T-cell (primary cell): ENCODE results near the gene DOK1. TPM values are rescaled to one million over a fixed set of nuclear protein-coding genes. Genes with fewer than 3 reads are reported as not detected.

Experiments used
- ATAC-seq, 4 experiments: fragments of 200-7000 bp in 3 of 4; fragments of 150-1000 bp in 1 of 4; cut with Tn5 transposase; replicated peaks in 1 of 4; 1 replicate in 3 of 4; 2 replicates in 1 of 4; pipeline ENCODE4 v1.10.0; 2021; ENCODE audit warnings: moderate library complexity in 3 of 4, mild to moderate bottlenecking in 2 of 4, moderate number of reproducible peaks in 1 of 4
- CTCF ChIA-PET, 2 donors: fragments of 300-600 bp; sonication (Branson Sonifier 250); formaldehyde crosslinking; loops; one replicate each; lab custom pipeline; 2022; ENCODE audit warnings: antibody characterized with exemption in 2 of 2; lab: Charles Lee
- POLR2A ChIA-PET, 2 donors: fragments of 300-600 bp; sonication (Branson Sonifier 250); formaldehyde crosslinking; loops; one replicate each; lab custom pipeline; 2022; ENCODE audit warnings: antibody characterized with exemption in 2 of 2; lab: Charles Lee
- DNase-seq, 35 experiments: peaks; one replicate each; pipeline versions ENCODE4 v3.0.0 to v3.0.0-alpha.2; 2013 to 2023
- H3K27ac ChIP-seq: one replicate; pipeline ENCODE4 v1.5.1; 2013; ENCODE audit warnings: low read length
- H3K27me3 ChIP-seq, 2 experiments: replicated peaks in 1 of 2; 1 replicate in 1 of 2; 2 replicates in 1 of 2; pipeline versions ENCODE4 v1.6.1 to v1.7.0; 2013; ENCODE audit warnings: low read length in 1 of 2, mixed read lengths in 1 of 2; ENCODE audit not compliant: control insufficient read depth in 2 of 2, insufficient read depth in 2 of 2; ENCODE audit errors: extremely low read depth in 1 of 2
- H3K36me3 ChIP-seq, 2 donors: 1 replicate in 1 of 2; 2 replicates in 1 of 2; pipeline versions ENCODE4 v1.6.1 to v1.7.0; 2013; ENCODE audit warnings: low read length in 1 of 2; ENCODE audit not compliant: control insufficient read depth in 2 of 2, insufficient read depth in 1 of 2; ENCODE audit errors: extremely low read depth in 1 of 2
- H3K4me1 ChIP-seq, 2 experiments: 1 replicate in 1 of 2; 2 replicates in 1 of 2; pipeline versions ENCODE4 v1.6.1 to v1.7.0; 2013; ENCODE audit warnings: low read length in 2 of 2, mixed read lengths in 1 of 2; ENCODE audit not compliant: insufficient read depth in 2 of 2, control insufficient read depth in 1 of 2; ENCODE audit errors: extremely low read depth in 1 of 2
- H3K4me3 ChIP-seq, 2 donors: 1 replicate in 1 of 2; 2 replicates in 1 of 2; pipeline versions ENCODE4 v1.5.1 to v1.7.0; 2013; ENCODE audit warnings: mild to moderate bottlenecking in 2 of 2, low read length in 1 of 2, moderate library complexity in 1 of 2; ENCODE audit not compliant: control insufficient read depth in 1 of 2; ENCODE audit errors: extremely low read depth in 1 of 2
- H3K9me3 ChIP-seq: 2 replicates; pipeline ENCODE4 v1.7.0; 2013
- H3K27ac Mint-ChIP-seq, 2 donors: one replicate each; pipeline ENCODE4 v1.8.0; 2020 to 2021; ENCODE audit warnings: mild to moderate bottlenecking in 2 of 2, mixed read lengths in 2 of 2
- H3K27me3 Mint-ChIP-seq, 2 donors: one replicate each; pipeline ENCODE4 v1.8.0; 2021 to 2022; ENCODE audit warnings: mixed read lengths in 2 of 2
- H3K36me3 Mint-ChIP-seq: one replicate; pipeline ENCODE4 v1.8.0; 2021; ENCODE audit warnings: mixed read lengths
- H3K4me1 Mint-ChIP-seq, 3 donors: one replicate each; pipeline ENCODE4 v1.8.0; 2020 to 2022; ENCODE audit warnings: mixed read lengths in 3 of 3, mild to moderate bottlenecking in 1 of 3
- H3K4me3 Mint-ChIP-seq, 3 donors: one replicate each; pipeline ENCODE4 v1.8.0; 2020 to 2022; ENCODE audit warnings: mild to moderate bottlenecking in 3 of 3, mixed read lengths in 3 of 3, moderate library complexity in 3 of 3
- H3K9me3 Mint-ChIP-seq, 3 donors: one replicate each; pipeline ENCODE4 v1.8.0; 2020 to 2022; ENCODE audit warnings: mixed read lengths in 3 of 3
- WGBS: methylation state at CpG from one replicate; pipeline ENCODE4 v1.1.5; 2013; ENCODE audit warnings: missing lambda C conversion rate; ENCODE audit not compliant: insufficient coverage; 5-methylcytosine and 5-hydroxymethylcytosine counted together
- total RNA-seq, 35 experiments: library from RNA in 6 of 35; stranded (reverse) in 6 of 35; fragments of 120-200 nt in 1 of 35; gene quantifications; one replicate each; pipeline versions ENCODE4 v1.2.1 to v1.2.4 and lab custom pipeline; 2013 to 2026

Gene DOK1
- total RNA-seq, 5 donors from 2014 or later (not counting 1 experiment from before 2014, with no cell fraction given) = 9.6 to 36.5 (median 33.0) TPM

DNA sequence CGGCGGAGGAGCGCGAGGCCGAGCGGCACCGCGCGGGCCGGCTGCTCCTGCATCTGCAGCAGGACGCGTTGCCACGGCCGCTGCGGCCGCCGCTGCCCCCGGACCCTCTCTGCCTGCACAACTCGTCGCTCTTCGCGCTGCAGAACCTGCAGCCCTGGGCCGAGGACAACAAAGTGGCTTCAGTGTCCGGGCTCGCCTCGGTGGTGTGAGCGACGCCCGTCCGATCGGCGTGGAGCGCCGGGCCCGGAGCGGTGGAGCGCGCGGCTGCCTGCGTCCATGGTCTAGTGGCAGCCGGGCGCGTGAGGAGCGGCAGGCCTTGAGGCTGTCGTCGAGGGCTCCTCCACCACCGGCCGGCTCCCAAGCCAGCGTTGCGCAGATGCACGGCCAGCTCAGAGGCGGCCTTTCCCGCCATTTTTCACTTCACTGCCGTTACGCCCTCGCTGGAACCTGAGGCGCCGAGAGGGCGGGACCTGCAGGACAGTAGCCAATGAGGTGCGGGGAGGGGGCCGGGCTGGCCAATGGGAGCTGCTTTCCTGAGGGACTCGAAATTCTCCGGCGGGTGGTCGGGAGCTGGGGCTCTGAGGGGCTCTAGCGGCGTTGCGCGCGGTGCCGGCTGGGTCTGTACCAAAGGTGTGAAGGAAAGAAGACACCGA lies 38.4 kb upstream of the DOK1 start:
- Histone ChIP-seq H3K4me1 (peaks cover 7 to 36% of the 10 kb centered on the region in 2 experiments), H3K9me3 (no peaks in the 10 kb centered on the region), H3K27me3 (peaks cover 9 to 83% of the 10 kb centered on the region in 2 experiments), H3K36me3 (no peaks in the 10 kb centered on the region), H3K4me3 (peak overlapping the region; percentile 28 to 66), H3K27ac (no peak overlapping the region)
- Mint-ChIP-seq H3K27me3 (peaks cover 55 to 79% of the 10 kb centered on the region in 2 donors), H3K4me1 (peaks cover 14 to 29% (median 21%) of the 10 kb centered on the region in 3 donors), H3K27ac (no peak overlapping the region), H3K9me3 (no peaks in the 10 kb centered on the region), H3K4me3 (peak overlapping the region; percentile 70 to 75 (median 74)), H3K36me3 (no peaks in the 10 kb centered on the region)
- ATAC-seq (peak; percentile 79 to 93 (median 83)), DNase-seq (peak in 34 of 35 experiments; percentile 18 to 75 (median 60))
- 6% methylated on average over 65 of the region's 72 CpGs for WGBS
- ChIA-PET POLR2A (no interaction called here), CTCF (interaction anchor here in 1 of 2 donors (0.5 kb wide), 1 partner anchor 369 kb away, joined by 3 read pairs; no protein-coding TSS in a partner anchor)

DNA sequence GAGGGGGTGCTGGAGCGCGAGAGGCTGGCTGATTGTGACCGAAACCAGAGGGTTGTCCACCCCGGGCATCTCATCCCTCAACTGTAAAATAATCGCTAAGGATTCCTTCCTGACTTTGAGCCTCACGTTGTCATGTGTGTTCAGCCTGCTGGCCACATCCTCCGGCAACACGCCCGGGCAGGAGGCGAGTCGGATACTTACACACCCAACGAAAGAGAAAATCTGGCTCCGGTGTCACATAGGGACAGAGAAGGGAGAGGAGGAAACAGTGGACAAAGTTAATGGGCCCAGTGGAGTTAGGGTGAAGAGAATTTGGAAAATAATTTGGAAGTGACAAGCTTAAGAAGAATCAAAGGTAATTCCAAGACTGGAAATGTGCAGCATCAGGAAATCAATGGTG lies 37.9 kb upstream of the DOK1 start:
- H3K27me3 ChIP-seq = peaks cover 9 to 82% of the 10 kb centered on the region in 2 experiments
- DNase-seq (no peak), ATAC-seq (no peak)
- ChIA-PET POLR2A (no interaction called here), CTCF (interaction anchor here in 1 of 2 donors (0.5 kb wide), 1 partner anchor 370 kb away, joined by 3 read pairs; no protein-coding TSS in a partner anchor)
- H3K36me3 ChIP-seq = no peaks in the 10 kb centered on the region
- H3K9me3 ChIP-seq = no peaks in the 10 kb centered on the region
- no peak overlapping the region for H3K27ac ChIP-seq
- peak overlapping the region; percentile 28 to 66 for H3K4me3 ChIP-seq
- H3K27ac Mint-ChIP-seq = no peak overlapping the region
- H3K4me3 Mint-ChIP-seq = peak overlapping the region; percentile 70 to 75 (median 74)
- H3K27me3 Mint-ChIP-seq = peaks cover 56 to 76% of the 10 kb centered on the region in 2 donors
- 81% methylated on average over 5 of the region's 13 CpGs for WGBS
- H3K9me3 Mint-ChIP-seq = no peaks in the 10 kb centered on the region
- peaks cover 14 to 29% (median 21%) of the 10 kb centered on the region in 3 donors for H3K4me1 Mint-ChIP-seq
- H3K36me3 Mint-ChIP-seq = no peaks in the 10 kb centered on the region
- peaks cover 7 to 36% of the 10 kb centered on the region in 2 experiments for H3K4me1 ChIP-seq

DNA sequence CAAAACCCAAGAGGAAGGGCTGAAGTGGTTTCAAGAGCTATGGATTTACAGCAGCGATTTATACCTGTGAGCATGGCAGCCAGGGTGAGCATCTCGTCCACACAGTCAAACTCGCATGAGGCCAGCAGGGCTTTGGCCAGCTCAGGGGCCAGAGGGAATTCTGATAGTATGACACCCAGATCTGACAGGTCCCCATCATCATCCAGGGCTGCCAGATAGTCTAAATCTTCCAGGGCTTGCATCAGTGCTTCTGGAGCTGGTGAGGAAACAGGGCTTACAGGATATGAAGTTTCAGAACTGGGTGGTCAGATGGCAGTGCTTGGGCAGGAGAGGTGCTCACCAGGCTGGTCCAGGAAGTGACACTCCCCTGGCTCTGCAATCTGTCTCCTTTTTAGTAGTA lies 32.0 kb upstream of the DOK1 start:
- CTCF ChIA-PET = no interaction called here
- Mint-ChIP-seq H3K4me1 (peaks cover 3 to 10% (median 9%) of the 10 kb centered on the region in 3 donors), H3K9me3 (no peaks in the 10 kb centered on the region), H3K27me3 (peaks cover 33 to 34% of the 10 kb centered on the region in 2 donors), H3K27ac (no peak overlapping the region), H3K4me3 (no peak overlapping the region), H3K36me3 (peaks cover 15% of the 10 kb centered on the region)
- ATAC-seq = no peak
- Histone ChIP-seq H3K4me1 (peaks cover 0 to 3% of the 10 kb centered on the region in 2 experiments), H3K4me3 (no peak overlapping the region), H3K27me3 (peaks cover 2 to 26% of the 10 kb centered on the region in 2 experiments), H3K36me3 (peaks cover 3 to 15% of the 10 kb centered on the region in 2 donors), H3K27ac (no peak overlapping the region), H3K9me3 (no peaks in the 10 kb centered on the region)
- DNase-seq = no peak
- 85% methylated on average over 3 of the region's 3 CpGs for WGBS
- POLR2A ChIA-PET = interaction anchor here in 1 of 2 donors (0.5 kb wide), 1 partner anchor 16 kb away, joined by 3 read pairs; no protein-coding TSS in a partner anchor

DNA sequence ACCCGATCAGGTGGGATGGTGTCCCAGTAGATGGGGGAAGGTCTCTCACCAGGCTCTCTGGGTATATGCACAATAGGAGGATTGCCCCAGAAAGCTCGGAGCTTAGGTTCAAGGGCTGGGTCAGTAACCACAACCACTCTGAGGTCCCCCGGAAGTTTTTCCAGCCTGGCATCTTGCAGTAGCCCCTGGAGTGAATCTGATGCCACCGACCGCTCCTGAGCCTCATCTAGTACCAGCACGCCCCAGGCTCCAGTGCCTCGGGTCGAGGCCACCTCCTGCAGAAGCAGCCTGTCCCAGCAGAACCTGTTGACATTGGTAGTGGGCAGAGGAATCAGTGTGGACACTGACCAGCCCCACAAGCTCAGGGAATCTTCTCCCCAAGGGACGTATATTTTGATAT lies 30.5 kb upstream of the DOK1 start:
- Mint-ChIP-seq H3K27ac (no peak overlapping the region), H3K9me3 (no peaks in the 10 kb centered on the region), H3K4me3 (no peak overlapping the region), H3K36me3 (peaks cover 25% of the 10 kb centered on the region), H3K27me3 (peaks cover 19 to 20% of the 10 kb centered on the region in 2 donors), H3K4me1 (peaks cover 14 to 23% (median 22%) of the 10 kb centered on the region in 3 donors)
- Histone ChIP-seq H3K4me3 (no peak overlapping the region), H3K9me3 (no peaks in the 10 kb centered on the region), H3K27ac (no peak overlapping the region), H3K4me1 (peaks cover 5 to 18% of the 10 kb centered on the region in 2 experiments), H3K36me3 (peaks cover 3 to 25% of the 10 kb centered on the region in 2 donors), H3K27me3 (peaks cover 2 to 13% of the 10 kb centered on the region in 2 experiments)
- ChIA-PET POLR2A (no interaction called here), CTCF (interaction anchor here in 1 of 2 donors (0.5 kb wide), 1 partner anchor 625 kb away, joined by 4 read pairs; no protein-coding TSS in a partner anchor)
- WGBS = 100% methylated on average over 1 of the region's 9 CpGs
- ATAC-seq (no peak), DNase-seq (no peak)

DNA sequence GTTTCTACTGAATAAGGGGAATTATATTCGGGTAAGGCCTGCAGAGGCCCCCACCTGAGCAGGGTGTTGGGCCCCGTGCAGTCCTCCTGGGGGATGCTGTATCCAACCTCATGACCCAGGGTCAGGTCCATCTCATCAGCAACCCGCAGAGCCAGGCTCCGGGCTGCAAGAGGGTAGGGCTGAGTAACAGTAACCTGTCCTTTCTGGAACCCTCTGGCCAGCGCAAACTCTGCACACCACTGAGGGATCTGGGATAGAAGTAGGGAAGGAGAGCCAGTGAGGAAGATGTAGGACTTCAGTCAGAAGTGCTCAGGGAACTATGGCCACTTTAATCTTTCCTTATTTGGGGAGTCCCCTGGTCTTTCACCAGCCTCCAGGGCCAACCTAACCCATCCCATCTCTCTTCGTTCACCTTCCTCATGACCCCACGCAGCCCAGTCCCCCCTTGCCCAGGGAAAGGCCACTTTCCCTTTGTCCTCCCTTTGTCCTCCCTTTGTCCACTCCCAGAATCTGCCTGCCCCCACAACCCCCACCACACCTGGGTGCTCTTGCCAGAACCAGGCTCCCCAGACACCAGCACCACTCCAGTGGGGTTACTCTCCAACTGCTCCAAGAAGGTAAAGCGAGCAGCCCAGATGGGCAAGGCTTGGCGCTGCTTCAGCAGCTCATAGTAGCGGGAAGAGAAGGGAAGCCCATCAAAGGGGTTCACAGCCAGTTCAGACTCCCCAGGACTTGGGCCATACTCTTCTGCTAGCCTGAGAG lies 29.4 kb upstream of the DOK1 start:
- H3K4me1 Mint-ChIP-seq = peaks cover 15 to 25% (median 25%) of the 10 kb centered on the region in 3 donors

More for the DNA sequence above, 29.4 kb upstream of the DOK1 start:
- 93% methylated on average over 5 of the region's 10 CpGs for WGBS
- Histone ChIP-seq H3K4me3 (no peak overlapping the region), H3K9me3 (no peaks in the 10 kb centered on the region), H3K27me3 (peaks cover 0 to 6% of the 10 kb centered on the region in 2 experiments), H3K4me1 (peaks cover 5 to 21% of the 10 kb centered on the region in 2 experiments), H3K36me3 (peaks cover 3 to 25% of the 10 kb centered on the region in 2 donors), H3K27ac (no peak overlapping the region)
- Mint-ChIP-seq H3K36me3 (peaks cover 26% of the 10 kb centered on the region), H3K27ac (no peak overlapping the region), H3K27me3 (peaks cover 7 to 11% of the 10 kb centered on the region in 2 donors), H3K4me3 (no peak overlapping the region), H3K9me3 (no peaks in the 10 kb centered on the region)
- POLR2A ChIA-PET = no interaction called here
- no peak for DNase-seq
- no peak for ATAC-seq
- CTCF ChIA-PET = no interaction called here
